RWPE1 (cell line): ENCODE results near the gene LEF1.
A peak's percentile ranks its signal among the peaks of the same experiment; 100 is the strongest.

Experiments
- CTCF ChIA-PET: fragments of 350-600 bp; sonication (Branson Sonifier 250); formaldehyde crosslinking; extraction: SDS; loops from one replicate; lab custom pipeline; 2021; lab: Yijun Ruan, JAX
- POLR2A ChIA-PET: fragments of 400-600 bp; formaldehyde crosslinking; extraction: SDS; loops from one replicate; lab custom pipeline; 2020; ENCODE audit warnings: antibody characterized with exemption; ENCODE audit not compliant: low non-redundant PET; lab: Yijun Ruan, JAX
- DNase-seq: peaks from one replicate; pipeline ENCODE4 v3.0.0; 2012; ENCODE audit warnings: low spot score
- H3K27ac ChIP-seq: fragments of 450-650 bp; 2 replicates; pipeline ENCODE4 v1.5.1; 2017
- CTCF ChIP-seq: fragments of 450-650 bp; conservative IDR thresholded peaks from 2 replicates; pipeline ENCODE4 v1.5.1; 2017; ENCODE audit warnings: low read depth, mild to moderate bottlenecking

Gene LEF1

DNA sequence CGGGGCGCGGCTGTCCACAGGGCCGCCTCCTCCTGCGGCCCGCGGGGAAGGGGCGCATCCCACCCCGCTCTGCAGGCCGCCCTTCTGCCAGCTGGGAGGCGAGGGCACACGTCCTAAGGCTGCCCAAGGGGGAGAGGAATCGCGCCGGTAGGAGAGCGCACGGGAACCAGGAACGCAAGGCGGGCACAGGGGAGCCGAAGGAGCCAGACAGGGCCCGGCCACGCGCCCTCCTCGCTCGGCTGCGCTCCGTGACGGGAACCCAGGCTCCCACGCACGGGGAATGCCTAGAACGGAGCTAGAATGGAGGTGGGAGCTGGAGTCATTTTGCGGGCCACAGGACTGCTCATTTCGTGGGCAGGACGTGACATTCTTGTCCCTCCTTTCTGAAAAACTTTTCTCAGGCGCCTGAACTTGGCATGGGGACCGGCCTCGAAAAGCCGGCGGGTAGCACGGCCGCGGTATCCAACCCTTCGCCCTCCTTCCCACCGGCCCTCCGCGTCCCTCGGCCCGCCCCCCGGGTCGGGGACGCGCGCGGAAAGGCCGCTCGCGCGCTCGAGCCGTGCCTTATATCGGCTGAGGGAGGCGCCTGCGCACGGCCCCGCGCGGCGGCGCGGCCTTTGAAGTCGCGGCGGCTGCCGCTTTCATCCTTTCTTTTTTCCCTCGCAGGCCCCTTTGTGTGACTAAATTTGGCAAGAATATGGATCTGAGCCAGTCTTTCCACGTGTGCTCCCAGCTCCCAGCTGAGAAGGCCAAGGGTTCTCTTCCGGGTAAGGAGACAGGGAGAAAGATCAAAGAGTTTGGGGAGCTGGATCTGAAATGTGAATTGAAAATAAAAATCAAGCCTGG, 4.2 kb upstream of the LEF1 start:
- no peak overlapping the region for H3K27ac ChIP-seq
- no peak for DNase-seq
- TF ChIP-seq CTCF, result no peak
- CTCF ChIA-PET, result no interaction called here
- POLR2A ChIA-PET, result no interaction called here

- DNase-seq, result no peak
- no peak overlapping the region for H3K27ac ChIP-seq
- POLR2A ChIA-PET, result no interaction called here
- TF ChIP-seq CTCF, result peak; percentile 10; the same call in 1 of the 2 replicates
- CTCF ChIA-PET, result no interaction called here
Observed at GRCh38 chr4:108172231-108172752, 3.6 kb upstream of the LEF1 start.

- H3K27ac ChIP-seq, result no peak overlapping the region
- DNase-seq, result no peak
- TF ChIP-seq CTCF, result no peak
- ChIA-PET CTCF (no interaction called here), POLR2A (no interaction called here)
Observed at GRCh38 chr4:108171339-108172230, 2.9 kb upstream of the LEF1 start.

GRCh38 chr4:108170631-108171338, 2.1 kb upstream of the LEF1 start:
- DNase-seq, result no peak
- POLR2A ChIA-PET, result no interaction called here
- CTCF ChIA-PET, result no interaction called here
- no peak for TF ChIP-seq CTCF
- no peak overlapping the region for H3K27ac ChIP-seq

GRCh38 chr4:108169664-108170063, 932 bp upstream of the LEF1 start:
- DNase-seq, result no peak
- no peak for TF ChIP-seq CTCF
- no peak overlapping the region for H3K27ac ChIP-seq
- ChIA-PET CTCF (no interaction called here), POLR2A (no interaction called here)
